OCI-LY1 (cell line): Measurements from ENCODE around the gene AGPS.

Experiments
- H2AFZ ChIP-seq: fragments of 200-600 bp; sonication (generic), shearing (Covaris generic); 2 replicates; pipeline ENCODE4 v1.6.0; 2014; ENCODE audit warnings: antibody characterized with exemption, mild to moderate bottlenecking, low read length
- H3F3A ChIP-seq: fragments of 200-600 bp; sonication (generic), shearing (Covaris generic); 2 replicates; pipeline ENCODE4 v1.6.0; 2014; ENCODE audit warnings: mild to moderate bottlenecking, antibody characterized with exemption, low read length, moderate library complexity; ENCODE audit not compliant: insufficient read depth
- H3K27ac ChIP-seq: fragments of 200-600 bp; sonication (generic); 2 replicates; pipeline ENCODE4 v1.5.1; 2014; ENCODE audit warnings: low read length, mixed run types, mild to moderate bottlenecking, low read depth; ENCODE audit not compliant: poor library complexity, severe bottlenecking
- H3K27me3 ChIP-seq: fragments of 200-600 bp; sonication (generic); 2 replicates; pipeline ENCODE4 v1.6.0; 2014; ENCODE audit warnings: antibody characterized with exemption, mild to moderate bottlenecking, low read length, moderate library complexity; ENCODE audit not compliant: insufficient read depth
- H3K36me3 ChIP-seq: fragments of 200-600 bp; sonication (generic); 2 replicates; pipeline ENCODE4 v1.6.1; 2014; ENCODE audit warnings: mild to moderate bottlenecking, antibody characterized with exemption, low read length, moderate library complexity, mixed read lengths; ENCODE audit not compliant: insufficient read depth
- H3K4me1 ChIP-seq: fragments of 200-600 bp; sonication (generic); 2 replicates; pipeline ENCODE4 v1.5.1; 2014; ENCODE audit warnings: mild to moderate bottlenecking, low read length, moderate library complexity; ENCODE audit not compliant: insufficient read depth, severe bottlenecking
- H3K4me2 ChIP-seq: fragments of 200-600 bp; sonication (generic), shearing (Covaris generic); 2 replicates; pipeline ENCODE4 v1.6.1; 2014; ENCODE audit warnings: low read length
- H3K4me3 ChIP-seq: fragments of 200-600 bp; sonication (generic); 2 replicates; pipeline ENCODE4 v1.5.1; 2014; ENCODE audit warnings: low read length, low read depth, mild to moderate bottlenecking, mixed read lengths; ENCODE audit not compliant: poor library complexity, severe bottlenecking
- H3K79me2 ChIP-seq: fragments of 200-600 bp; shearing (Covaris generic); 2 replicates; pipeline ENCODE4 v1.6.1; 2016; ENCODE audit warnings: mixed run types, low read length, mixed read lengths; ENCODE audit not compliant: insufficient read depth
- H3K9ac ChIP-seq: fragments of 200-600 bp; sonication (generic), shearing (Covaris generic); 2 replicates; pipeline ENCODE4 v1.6.1; 2014; ENCODE audit warnings: mild to moderate bottlenecking, low read length, mixed read lengths
- H3K9me2 ChIP-seq: fragments of 200-600 bp; sonication (generic), shearing (Covaris generic); 2 replicates; pipeline ENCODE4 v1.6.1; 2014; ENCODE audit warnings: low read depth, mild to moderate bottlenecking, low read length, mixed read lengths
- H3K9me3 ChIP-seq: fragments of 200-600 bp; shearing (Covaris generic); 2 replicates; pipeline ENCODE4 v1.6.1; 2014; ENCODE audit warnings: low read length, mixed read lengths
- H4K20me1 ChIP-seq: fragments of 200-600 bp; sonication (generic), shearing (Covaris generic); 2 replicates; pipeline ENCODE4 v1.6.0; 2016; ENCODE audit warnings: mild to moderate bottlenecking, low read length; ENCODE audit not compliant: insufficient read depth
- CTCF ChIP-seq: fragments of 200-600 bp; sonication (generic), shearing (Covaris generic); IDR thresholded peaks from 2 replicates; pipeline ENCODE4 v1.5.1; 2017; ENCODE audit warnings: mild to moderate bottlenecking, antibody characterized with exemption, low read length, moderate library complexity, mixed read lengths
- EZH2 ChIP-seq: fragments of 200-600 bp; sonication (generic), shearing (Covaris generic); IDR thresholded peaks from 2 replicates; pipeline ENCODE4 v1.8.0; 2017; ENCODE audit warnings: borderline replicate concordance, mixed run types, mild to moderate bottlenecking, antibody characterized with exemption, low read length, moderate library complexity, mixed read lengths

Gene AGPS

GRCh38 chr2:177538323-177538722 lies 145.8 kb downstream of the AGPS start:
- no peak for TF ChIP-seq EZH2
- no peak for TF ChIP-seq CTCF
- no peak overlapping the region for H3K9ac ChIP-seq
- H3K4me2 ChIP-seq: no peak overlapping the region
- H4K20me1 ChIP-seq: no peaks in the 10 kb centered on the region
- no peaks in the 10 kb centered on the region for H3K79me2 ChIP-seq
- no peak overlapping the region for H2AFZ ChIP-seq
- peaks cover 4% of the 10 kb centered on the region; the same call in 1 of the 2 replicates for H3K36me3 ChIP-seq
- no peak overlapping the region for H3K4me3 ChIP-seq
- no peaks in the 10 kb centered on the region for H3F3A ChIP-seq
- H3K9me3 ChIP-seq: no peaks in the 10 kb centered on the region
- no peaks in the 10 kb centered on the region for H3K27me3 ChIP-seq
- H3K27ac ChIP-seq: no peak overlapping the region
- no peaks in the 10 kb centered on the region for H3K9me2 ChIP-seq
- no peaks in the 10 kb centered on the region for H3K4me1 ChIP-seq

GRCh38 chr2:177540283-177540682 lies 147.7 kb downstream of the AGPS start:
- Histone ChIP-seq H3K79me2 (no peaks in the 10 kb centered on the region), H2AFZ (no peak overlapping the region), H3K4me1 (peaks cover 6% of the 10 kb centered on the region), H3K36me3 (peaks cover 4% of the 10 kb centered on the region; the same call in 1 of the 2 replicates), H3K9ac (no peak overlapping the region), H3K9me3 (no peaks in the 10 kb centered on the region), H3K4me2 (no peak overlapping the region), H3F3A (no peaks in the 10 kb centered on the region), H3K27ac (no peak overlapping the region), H4K20me1 (no peaks in the 10 kb centered on the region), H3K4me3 (no peak overlapping the region), H3K27me3 (no peaks in the 10 kb centered on the region), H3K9me2 (no peaks in the 10 kb centered on the region)
- TF ChIP-seq CTCF: no peak
- TF ChIP-seq EZH2: no peak

GRCh38 chr2:177541258-177541991 lies 148.9 kb downstream of the AGPS start:
- no peaks in the 10 kb centered on the region for H4K20me1 ChIP-seq
- no peaks in the 10 kb centered on the region for H3K27me3 ChIP-seq
- H3K9ac ChIP-seq: no peak overlapping the region
- peaks cover 4% of the 10 kb centered on the region; the same call in 1 of the 2 replicates for H3K36me3 ChIP-seq
- TF ChIP-seq CTCF (no peak), EZH2 (no peak)
- no peaks in the 10 kb centered on the region for H3F3A ChIP-seq
- H3K9me2 ChIP-seq: no peaks in the 10 kb centered on the region
- H3K4me3 ChIP-seq: no peak overlapping the region
- H2AFZ ChIP-seq: no peak overlapping the region
- H3K4me2 ChIP-seq: no peak overlapping the region
- H3K9me3 ChIP-seq: no peaks in the 10 kb centered on the region
- peaks cover 8% of the 10 kb centered on the region for H3K4me1 ChIP-seq
- no peaks in the 10 kb centered on the region for H3K79me2 ChIP-seq
- no peak overlapping the region for H3K27ac ChIP-seq
